GM12801 (cell line): ENCODE data around the gene KPNB1.

Source experiments
- TF ChIP-seq, protein P1 (sequence below): IDR thresholded peaks from one replicate; pipeline ENCODE4 v1.5.1; 2011; ENCODE audit warnings: control low read depth; ENCODE audit not compliant: insufficient read length; ENCODE audit errors: extremely low read depth

KPNB1 gene

DNA sequence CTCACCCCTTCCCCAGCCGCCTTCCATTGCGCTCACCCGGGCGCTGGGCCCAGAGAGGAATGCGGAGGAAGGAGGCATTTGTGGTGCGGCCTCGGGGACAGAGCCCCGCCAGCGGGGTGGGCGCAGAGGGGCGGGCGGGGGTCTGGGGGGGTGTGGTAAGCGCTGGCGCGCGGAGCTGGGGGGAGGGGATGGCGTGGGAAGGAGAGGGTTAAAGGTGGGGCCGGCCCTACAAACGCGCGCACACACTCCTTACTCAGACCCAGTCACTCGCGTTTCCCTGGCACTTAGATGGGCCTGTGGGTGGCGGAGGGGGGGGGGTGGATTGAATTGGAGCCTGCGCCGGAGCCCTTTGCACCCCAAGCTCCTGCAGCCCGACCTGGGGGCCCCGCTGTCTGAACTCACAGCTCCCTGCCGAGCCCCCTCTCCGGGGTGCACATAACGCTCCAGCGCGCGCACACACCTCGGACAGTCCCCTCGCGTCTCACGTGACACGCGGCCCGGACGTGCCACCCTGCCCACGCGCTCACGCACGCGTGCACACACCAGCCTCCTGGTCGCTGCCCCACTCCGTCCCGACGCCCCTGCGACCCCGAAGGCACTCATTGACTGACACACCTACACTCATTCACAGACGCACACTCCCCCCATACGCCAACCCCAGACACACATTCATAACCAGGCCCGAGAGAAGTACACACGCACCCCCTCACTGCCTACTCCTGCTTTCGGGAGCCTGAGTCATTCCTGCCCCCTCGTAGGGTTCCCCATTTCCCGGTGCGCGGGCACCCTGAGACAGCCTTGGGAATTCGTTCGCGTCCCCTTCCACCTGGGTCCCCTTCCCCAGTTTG, 45.1 kb downstream of the KPNB1 start:
- TF ChIP-seq, protein P1, sequence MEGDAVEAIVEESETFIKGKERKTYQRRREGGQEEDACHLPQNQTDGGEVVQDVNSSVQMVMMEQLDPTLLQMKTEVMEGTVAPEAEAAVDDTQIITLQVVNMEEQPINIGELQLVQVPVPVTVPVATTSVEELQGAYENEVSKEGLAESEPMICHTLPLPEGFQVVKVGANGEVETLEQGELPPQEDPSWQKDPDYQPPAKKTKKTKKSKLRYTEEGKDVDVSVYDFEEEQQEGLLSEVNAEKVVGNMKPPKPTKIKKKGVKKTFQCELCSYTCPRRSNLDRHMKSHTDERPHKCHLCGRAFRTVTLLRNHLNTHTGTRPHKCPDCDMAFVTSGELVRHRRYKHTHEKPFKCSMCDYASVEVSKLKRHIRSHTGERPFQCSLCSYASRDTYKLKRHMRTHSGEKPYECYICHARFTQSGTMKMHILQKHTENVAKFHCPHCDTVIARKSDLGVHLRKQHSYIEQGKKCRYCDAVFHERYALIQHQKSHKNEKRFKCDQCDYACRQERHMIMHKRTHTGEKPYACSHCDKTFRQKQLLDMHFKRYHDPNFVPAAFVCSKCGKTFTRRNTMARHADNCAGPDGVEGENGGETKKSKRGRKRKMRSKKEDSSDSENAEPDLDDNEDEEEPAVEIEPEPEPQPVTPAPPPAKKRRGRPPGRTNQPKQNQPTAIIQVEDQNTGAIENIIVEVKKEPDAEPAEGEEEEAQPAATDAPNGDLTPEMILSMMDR: no peak

DNA sequence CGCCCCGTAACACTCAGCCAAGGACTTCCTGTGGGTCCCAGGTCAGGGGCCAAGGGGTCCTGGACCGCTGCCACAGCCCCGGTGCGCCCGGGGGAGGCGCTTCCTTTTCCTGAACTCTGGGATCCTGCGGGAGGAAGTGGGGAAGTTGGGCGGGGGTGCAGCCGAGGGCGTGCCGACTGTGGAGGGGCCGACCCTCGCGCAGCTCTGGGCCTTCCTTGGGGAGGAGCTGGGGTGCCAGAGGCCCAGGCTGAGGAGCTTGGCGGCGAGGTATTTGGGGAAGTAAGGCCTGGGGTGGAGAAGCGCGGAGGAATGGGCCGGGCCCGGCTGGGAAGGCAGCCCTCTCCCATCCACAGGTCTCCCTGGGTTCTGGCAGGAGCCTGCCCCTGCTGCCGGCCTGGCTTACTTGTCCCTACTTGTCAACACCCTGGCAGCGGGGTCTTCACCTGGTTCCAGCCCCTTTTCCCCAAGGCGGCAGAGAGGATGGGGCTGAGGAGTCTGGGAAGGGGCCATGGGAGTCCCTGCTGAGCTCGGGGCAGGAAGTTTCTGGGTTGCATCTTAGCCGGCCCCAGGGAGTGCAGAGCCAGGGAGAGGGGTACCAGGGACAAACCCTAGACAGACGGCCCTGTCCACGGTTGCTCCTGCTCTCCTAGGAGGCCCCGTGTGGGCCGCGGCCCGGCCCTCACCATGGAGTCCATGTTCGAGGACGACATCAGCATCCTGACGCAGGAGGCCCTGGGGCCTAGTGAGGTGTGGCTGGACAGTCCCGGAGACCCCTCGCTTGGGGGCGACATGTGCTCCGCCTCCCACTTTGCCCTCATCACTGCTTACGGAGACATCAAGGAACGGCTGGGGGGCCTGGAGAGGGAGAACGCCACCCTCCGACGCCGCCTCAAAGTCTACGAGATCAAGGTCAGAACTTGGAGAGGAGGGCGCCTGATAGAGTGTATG, 46.0 kb downstream of the KPNB1 start:
- TF ChIP-seq, protein P1: no peak

DNA sequence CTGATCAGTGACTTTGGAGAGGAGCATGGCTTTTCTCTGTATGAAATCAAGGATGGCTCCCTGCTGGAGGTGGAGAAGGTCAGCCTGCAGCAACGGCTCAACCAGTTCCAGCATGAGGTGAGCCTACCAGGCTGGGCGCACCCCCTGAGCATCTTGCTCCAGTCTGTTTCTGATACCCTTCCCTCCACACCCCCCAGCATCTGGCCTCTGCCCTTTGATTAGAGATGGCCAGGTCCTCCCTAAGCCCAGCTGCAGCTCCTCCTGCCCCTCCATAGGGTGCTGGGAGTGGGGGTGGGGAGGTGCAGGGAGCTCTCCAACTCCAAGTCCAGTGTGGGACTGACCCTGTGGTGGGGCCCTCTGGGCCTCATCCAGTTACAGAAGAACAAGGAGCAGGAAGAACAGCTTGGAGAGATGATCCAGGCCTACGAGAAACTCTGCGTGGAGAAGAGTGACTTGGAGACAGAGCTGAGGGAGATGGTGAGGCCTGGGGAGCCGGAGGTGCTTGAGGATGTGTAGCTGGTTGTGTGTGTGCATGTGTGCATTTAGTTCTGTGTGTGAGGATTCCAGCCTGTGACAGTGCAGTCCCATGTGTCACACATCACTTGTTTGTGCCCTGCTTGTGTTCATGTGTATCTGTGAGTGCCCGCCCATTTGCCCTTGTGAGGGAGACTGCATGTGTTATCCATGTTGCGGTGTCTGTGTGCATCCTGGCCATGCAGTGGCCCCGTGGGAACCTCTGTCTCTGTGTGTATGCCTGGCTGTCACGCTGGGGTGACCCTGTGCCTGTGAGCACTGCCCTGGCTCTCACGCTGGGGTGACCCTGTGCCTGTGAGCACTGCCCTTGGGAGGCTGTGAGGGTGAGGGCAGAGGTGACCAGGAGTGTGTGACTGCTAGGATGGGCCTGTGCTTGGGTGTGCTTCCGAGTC, 47.3 kb downstream of the KPNB1 start:
- TF ChIP-seq, protein P1: no peak

DNA sequence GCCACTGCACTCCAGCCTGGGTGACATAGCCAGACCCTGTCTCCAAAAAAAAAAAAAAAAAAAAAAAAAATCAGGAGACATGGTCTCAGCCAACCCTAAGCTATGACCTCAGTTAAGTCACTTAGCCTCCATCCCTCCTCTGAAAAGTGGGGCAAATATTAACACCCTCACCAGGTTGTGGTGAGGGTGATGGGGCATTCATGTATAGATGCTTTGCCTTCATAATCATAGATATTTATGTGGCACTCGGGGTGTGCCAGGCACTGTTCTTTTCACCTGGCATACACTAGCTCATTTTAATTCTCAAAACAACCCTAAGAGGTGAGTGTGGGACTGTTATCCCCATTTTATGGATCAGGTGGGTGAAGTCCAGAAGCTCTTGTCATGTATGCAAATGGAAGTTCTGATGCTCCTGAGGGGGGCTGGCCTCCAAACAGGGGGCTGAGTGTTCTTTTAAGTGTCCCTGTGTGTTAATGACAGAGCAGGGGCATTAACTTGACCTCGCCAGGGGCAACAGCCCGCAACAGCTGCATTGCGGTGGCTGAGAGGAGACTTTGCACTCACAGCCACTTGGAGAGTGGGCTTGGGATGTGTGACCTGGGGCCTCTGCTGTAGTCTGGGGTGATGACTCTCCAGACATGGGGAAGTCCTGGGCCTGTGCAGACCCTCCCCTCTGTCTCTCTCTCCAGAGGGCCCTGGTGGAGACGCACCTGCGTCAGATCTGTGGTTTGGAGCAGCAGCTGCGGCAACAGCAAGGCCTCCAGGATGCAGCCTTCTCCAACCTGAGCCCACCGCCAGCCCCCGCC, 48.4 kb downstream of the KPNB1 start:
- TF ChIP-seq, protein P1: no peak

DNA sequence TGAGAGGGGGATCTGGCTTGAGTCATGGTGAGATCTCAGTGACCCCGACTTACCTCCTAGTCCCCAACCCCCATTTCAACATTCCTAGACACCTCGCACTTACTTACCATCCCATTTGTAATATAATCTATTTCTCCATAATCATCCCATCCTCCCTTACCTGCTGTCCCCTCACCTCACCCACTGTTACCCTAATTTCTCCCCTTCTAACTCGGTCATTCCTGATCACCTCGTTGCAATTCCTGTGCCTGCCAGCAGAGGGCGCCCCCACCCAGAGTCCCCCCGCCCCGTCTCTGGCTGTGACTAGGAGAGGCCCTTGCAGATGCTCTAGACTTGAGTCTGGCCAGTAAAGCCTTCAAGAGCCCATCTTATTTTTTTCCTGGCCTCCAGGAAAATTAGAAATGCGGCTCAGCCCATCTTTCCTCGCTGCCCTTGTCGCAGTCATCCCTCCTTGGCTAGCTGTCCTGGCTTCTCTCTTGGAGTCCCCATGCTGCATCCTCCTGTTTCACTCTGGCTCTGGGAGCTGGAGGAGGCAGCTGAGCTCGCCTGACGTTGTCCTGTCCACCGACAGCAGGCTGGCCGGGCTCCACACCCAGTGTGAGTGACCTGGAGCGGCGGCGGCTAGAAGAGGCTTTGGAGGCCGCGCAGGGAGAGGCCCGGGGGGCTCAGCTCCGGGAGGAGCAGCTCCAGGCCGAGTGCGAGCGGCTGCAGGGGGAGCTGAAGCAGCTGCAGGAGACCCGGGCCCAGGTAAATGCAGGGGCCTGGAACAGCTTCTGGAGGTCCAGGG, 49.2 kb downstream of the KPNB1 start:
- TF ChIP-seq, protein P1: no peak

DNA sequence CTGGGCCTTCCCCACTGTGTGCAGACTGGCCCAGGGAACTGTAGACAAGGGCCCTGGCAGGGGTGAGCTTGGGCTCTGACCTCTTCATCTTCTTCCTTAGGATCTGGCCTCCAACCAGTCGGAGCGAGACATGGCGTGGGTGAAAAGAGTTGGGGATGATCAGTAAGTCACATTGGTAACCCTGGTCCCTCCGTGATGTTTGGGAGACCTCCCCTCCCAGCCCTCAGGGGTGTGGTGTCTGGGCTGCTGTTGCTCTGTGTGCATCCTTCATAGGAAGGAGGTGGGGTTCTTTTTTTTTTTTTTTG, 49.8 kb downstream of the KPNB1 start:
- TF ChIP-seq, protein P1: no peak
